Left hindlimb (tissue), 1 donor: ENCODE data around the gene PTPRA.
"Not testable (repeated sequence)": the region's sequence is repeated elsewhere in the genome, so short reads cannot be mapped to it uniquely, and the experiment has no call there.

ENCODE experiments used
- DNase-seq: peaks from one replicate; pipeline ENCODE4 v3.0.0-alpha.2; 2018

Gene PTPRA

DNA sequence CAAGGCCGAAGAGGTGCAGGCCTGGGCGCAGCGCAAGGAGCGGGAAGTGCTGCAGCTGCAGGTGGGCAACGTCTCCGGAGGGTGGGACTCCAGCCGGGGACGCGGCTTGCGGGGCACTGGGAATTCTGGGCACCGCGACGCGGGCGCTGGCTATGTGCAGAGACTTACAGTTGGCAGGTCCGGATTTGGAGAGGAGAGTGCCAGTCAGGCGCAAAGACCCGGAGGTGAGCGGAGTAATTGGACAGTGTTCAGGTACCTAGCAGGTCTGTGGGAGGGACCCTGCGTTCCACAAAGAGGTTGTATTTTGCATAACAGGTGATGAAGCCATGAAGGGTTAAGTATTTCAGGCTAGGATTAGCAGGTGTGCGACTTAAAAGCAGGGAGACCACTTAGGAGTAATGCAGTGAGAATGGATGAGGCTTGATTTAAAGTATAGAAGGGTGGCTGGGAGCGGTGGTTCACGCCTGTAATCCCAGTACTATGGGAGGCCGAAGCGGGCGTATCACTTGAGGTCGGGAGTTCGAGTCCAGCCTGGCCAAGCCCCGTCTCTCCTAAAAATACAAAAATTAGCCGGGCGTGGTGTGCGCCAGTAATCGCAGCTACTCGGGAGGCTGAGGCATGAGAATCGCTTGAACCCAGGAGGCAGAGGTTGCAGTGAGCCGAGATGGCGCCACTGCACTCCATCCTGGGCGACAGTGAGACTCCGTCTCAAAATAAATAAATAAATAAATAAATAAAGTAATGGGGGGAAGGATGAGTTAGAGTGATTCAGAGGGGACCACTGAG, 173.6 kb downstream of the PTPRA start:
- peak; percentile 50 for DNase-seq

DNA sequence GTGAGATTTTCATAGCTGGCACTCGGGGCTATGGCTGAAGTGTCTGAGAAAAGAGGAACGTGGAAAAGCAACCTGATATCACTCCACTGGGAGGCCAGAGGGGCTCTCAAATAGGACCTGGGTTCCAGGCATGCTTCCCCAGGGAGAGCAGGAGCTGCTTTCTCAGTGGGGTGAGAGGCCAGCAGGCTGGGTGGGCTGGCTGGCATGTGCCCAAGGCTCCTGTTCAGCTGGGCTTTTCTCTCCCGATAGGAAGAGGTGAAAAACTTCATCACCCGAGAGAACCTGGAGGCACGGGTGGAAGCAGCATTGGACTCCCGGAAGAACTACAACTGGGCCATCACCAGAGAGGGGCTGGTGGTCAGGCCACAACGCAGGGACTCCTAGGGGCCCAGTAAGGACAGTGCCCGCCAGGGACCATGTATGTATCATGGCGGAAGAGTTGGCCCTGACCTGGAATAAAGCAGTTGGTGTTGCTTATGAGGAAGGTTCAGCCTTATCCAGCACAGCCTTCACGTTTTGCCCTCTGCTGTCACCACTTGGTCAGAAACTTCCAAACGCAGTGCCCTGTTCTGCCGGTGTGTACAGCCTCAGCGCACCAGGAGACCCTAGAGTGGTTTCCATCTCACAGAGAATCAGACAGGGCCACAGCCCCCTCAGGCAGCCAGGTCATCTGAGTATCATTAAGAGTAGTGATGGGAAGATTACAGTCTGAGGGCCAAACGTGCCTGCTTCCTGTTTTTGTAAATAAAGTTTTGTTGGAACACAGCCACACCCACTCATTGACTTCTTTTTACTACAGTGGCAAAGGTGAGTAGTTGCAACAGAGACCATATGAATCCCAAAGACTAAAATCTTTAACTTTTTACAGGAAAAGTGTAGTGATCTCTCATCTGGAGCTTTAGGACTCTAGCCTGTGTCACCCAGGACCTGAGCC, 174.5 kb downstream of the PTPRA start:
- DNase-seq, result no peak

DNA sequence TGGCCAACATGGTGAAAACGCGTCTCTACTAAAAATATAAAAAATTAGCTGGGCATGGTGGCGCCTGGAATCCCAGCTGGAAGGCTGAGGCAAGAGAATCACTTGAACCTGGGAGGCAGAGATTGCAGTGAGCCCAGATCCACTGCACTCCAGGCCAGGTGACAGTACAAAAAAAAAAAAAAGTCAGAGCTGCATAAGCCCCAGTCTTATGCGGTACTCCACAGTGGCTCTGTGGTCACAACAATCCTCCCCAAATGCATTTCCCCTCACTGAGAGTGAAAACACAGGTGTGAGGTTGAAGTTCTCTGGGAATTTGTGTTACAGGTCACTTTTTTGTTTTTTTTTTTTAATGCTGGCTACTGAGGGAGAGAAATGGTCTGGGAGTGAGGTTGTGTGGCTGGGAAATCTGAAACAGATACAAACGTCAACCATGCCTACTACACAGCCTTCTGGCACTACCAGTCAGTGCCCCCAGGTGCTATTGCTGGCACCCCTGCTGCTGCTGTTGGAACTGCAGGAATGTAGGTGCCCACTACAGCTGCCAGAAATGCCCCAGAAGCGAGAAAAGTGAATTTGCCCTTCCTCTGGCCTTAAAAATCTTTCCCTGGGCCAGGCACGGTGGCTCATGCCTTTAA, 178.2 kb downstream of the PTPRA start:
- DNase-seq, result no peak

DNA sequence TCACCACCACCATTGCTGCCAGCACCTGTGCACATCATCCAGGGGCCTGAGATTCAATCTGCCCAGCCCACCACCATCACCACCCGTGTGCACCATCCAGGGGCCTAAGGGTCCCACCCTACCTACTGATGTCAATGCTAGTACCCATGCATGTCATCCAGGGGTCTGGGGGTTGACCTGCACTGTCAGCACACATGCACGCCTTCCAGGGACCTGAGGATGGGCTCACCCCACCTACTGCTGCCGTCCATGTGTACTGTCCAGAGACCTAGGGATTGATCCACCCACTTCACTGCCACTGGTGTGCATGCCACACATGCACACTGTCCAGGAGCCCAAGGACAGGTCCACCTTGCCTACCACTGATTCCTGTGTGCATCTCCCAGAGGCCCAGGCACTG, 186.2 kb downstream of the PTPRA start:
- no peak for DNase-seq

GRCh38 chr20:3064119-3064518, 190.8 kb downstream of the PTPRA start:
- DNase-seq, result not testable (repeated sequence)

DNA sequence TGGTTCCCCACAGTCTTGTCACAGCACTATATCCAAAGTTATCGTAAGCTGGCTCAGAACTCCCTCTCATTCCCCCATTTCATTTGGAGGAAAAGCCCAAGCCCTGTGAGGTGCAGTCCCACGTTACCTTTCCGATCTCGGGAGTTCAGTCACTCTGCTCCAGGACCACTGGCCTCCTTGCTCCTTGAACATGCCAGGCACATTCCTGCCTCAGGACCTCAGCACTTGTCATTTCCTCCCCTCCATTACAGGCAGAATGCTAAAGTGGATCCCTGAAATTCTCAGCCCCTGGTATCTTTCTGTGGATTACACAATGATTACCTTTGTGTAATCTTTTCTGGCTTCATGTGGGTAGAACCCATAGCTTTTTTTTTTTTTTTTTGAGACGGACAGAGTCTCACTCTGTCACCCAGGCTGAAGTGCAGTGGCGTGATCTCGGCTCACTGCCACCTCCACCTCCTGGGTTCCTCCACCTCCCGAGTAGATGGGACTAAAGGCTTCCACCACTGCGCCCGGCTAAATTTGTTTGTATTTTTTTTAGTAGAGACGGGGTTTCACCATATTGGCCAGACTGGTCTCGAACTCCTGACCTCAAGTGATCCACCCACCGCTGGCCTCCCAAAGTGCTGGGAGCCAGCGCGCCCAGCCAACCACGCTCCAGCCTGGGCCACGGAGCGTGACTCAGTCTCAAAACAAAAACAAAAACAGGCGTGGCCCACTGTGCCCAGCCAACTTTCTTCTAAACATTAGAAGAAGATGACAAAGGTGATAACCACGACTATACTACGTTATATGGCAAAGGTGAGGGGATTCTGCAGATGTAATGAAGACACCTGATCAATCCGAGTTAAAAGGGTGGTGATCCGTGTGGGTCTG, 194.1 kb downstream of the PTPRA start:
- DNase-seq, result no peak

DNA sequence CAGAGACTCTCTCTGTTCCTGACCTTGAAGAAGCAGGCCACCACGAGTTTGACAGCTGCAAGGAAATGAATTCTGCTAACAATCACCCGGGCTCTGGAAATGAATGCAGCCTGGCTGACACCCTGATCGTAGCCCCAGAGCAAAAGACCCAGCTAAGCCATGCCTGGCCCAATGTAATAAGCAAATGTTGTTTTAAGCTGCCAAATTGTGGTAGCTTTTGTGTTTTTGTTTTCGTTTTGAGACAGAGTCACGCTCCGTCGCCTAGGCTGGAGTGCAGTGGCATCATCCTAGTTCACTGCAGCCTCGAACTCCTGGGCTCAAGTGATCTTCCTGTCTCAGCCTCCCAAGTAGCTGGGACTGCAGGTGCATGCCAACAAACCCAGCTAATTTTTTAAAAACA, 194.8 kb downstream of the PTPRA start:
- DNase-seq, result no peak

DNA sequence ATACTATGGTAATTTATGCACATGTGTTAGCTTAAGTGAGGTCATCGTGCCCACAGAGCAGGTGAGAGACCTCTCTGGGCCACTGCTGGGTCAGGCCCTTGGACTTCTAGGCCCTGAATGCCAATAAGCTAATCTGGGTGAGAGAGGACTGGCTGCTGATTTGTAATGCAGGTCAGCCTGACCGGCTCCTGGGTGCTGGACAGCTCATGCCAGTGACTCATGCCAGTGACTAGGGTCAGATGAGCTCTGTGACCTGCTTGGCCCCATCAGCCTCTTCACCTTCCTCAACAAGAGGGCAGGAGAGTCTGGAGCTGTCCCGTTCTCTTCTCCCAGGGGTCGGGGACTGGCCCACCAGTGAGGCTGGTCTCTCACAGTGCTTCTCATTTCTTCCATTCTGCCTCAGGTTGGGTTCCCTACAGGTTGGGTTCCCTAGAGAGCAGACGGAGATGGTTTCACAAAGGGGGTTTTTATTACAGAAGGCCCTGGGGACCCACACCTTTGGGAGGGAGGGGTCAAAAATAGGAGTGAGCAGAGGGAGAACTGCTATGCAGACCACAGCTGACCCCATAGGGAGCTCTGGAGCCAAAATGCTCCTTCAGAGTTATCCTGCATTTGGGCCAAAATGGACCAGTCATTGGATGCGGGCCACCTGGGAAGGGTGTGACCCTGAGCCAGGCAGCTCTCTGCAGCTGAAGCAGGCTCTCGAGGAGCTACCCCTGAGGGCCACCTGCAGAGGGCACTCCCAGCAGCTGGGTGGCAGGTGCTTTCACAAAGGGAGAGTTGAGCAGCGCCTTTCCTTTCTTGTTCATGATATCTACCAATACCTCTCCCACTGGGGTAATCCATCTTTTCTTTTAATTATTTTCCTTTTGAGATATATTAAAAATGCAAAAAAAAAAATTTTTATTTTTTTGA, 196.0 kb downstream of the PTPRA start:
- DNase-seq, result no peak

GRCh38 chr20:3070725-3071124, 197.4 kb downstream of the PTPRA start:
- DNase-seq, result no peak

GRCh38 chr20:3071266-3071609, 198.0 kb downstream of the PTPRA start:
- no peak for DNase-seq

DNA sequence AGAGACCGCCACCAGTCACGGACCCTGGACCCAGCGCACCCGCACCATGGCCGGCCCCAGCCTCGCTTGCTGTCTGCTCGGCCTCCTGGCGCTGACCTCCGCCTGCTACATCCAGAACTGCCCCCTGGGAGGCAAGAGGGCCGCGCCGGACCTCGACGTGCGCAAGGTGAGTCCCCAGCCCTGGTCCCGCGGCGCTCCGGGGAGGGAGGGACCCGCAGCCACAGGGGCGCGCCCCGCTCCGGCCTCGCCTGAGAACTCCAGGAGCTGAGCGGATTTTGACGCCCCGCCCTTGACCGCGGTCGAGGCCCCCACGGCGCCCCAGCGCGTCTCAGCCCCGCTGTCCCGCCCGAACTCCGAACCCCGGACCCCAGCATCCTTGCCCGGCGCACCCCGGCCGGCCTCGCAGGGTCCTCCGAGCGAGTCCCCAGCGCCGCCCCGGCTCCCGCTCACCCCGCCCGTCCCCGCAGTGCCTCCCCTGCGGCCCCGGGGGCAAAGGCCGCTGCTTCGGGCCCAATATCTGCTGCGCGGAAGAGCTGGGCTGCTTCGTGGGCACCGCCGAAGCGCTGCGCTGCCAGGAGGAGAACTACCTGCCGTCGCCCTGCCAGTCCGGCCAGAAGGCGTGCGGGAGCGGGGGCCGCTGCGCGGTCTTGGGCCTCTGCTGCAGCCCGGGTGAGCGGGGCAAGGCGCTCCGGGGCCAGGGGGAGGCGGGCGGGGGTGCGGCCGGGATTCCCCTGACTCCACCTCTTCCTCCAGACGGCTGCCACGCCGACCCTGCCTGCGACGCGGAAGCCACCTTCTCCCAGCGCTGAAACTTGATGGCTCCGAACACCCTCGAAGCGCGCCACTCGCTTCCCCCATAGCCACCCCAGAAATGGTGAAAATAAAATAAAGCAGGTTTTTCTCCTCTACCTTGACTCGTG, 198.6 kb downstream of the PTPRA start, which contains the start of gene OXT:
TSS of gene OXT (plus strand) at position 11 of the 920 bp plus-strand sequence. CDS start at position 47, 36 bp downstream.
- peak; percentile 58 for DNase-seq

- DNase-seq, result no peak
Observed at GRCh38 chr20:3072530-3073250, 199.4 kb downstream of the PTPRA start.

GRCh38 chr20:3073251-3073643, 200.0 kb downstream of the PTPRA start:
- DNase-seq, result not testable (repeated sequence)

DNA sequence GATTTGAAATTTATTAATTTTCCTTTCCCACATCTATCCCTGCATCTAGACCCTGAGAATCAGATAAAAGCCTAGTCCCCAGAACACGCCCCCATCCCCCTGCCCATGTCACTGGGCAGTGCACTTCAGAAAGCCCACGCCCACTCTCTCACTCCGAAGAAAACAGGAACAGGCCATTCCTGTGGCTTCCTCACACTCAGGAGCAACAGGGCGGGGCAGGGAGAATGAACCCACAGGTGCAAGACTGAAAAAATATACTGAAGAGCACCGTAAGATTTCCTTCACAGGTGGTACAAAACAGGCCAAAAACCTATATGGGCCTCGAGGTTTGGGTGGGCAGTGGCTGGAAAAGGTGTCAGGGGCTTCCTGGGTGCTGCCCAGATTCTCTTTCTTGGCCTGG, 201.5 kb downstream of the PTPRA start:
- DNase-seq, result no peak

GRCh38 chr20:3075315-3075714, 202.0 kb downstream of the PTPRA start:
- not testable (repeated sequence) for DNase-seq

- DNase-seq, result no peak
Observed at GRCh38 chr20:3077618-3078134, 204.4 kb downstream of the PTPRA start.

DNA sequence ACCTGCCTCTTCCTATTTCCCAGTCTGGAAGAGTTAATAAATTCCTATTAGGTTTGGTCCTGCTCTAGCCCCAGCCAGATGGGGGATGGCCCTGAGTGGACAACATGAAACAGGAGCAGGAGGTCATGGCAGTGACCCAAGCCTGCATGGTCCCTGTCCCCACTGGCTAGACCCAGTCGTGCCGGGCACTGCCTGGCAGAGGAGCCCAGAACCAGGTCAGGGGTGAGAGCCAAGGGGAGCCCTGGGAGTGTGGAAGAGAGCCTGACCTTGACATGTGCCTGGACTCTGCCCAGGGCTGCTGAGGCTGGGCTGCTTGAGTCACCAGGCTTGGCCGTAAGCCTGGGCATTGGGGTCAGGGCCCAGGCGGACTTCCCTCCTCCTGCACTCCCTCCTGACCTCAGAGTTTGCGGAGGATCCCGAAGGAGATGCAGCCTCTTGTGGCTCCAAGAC, 207.7 kb downstream of the PTPRA start:
- DNase-seq, result no peak

DNA sequence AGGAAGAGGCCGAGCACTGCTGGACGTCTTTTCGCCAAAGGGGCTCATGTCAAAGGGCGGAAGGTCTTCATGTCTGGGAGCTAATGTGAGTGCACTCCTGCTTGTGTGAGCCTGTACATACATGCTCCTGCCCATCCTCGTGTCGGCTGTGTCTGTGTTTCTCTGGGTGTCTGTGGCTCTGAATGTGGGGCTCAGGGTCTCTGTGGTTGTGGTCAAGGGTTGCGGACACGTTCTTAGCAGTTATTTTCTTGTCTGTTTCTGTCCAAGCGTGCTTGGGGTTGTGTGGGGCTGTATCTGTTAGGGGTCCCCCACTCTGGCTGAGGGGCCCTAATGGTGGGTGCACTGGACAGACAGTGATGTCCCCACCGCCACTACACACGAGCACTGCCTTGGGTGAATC, 208.4 kb downstream of the PTPRA start:
- no peak for DNase-seq

GRCh38 chr20:3082306-3082951, 209.1 kb downstream of the PTPRA start:
- no peak for DNase-seq
